Hepatocyte (in vitro differentiated cells): ENCODE measurements around the gene PLTP.

Experiments
- EZH2 ChIP-seq: fragments of 200-600 bp; sonication (generic); IDR thresholded peaks from 2 replicates; pipeline ENCODE4 v1.6.1; 2016; ENCODE audit warnings: antibody characterized with exemption, mild to moderate bottlenecking, borderline replicate concordance
- EZH2phosphoT487 ChIP-seq: fragments of 200-600 bp; sonication (generic); IDR thresholded peaks from one replicate; pipeline ENCODE4 v1.6.1; 2018; ENCODE audit warnings: antibody characterized with exemption, mild to moderate bottlenecking, low read depth, moderate library complexity; ENCODE audit not compliant: unreplicated experiment, severe bottlenecking
- TF ChIP-seq, protein P1 (sequence below): fragments of 200-600 bp; sonication (generic); IDR thresholded peaks from 2 replicates; pipeline ENCODE4 v1.5.1; 2016; ENCODE audit warnings: antibody characterized with exemption, mild to moderate bottlenecking; ENCODE audit not compliant: poor library complexity

GRCh38 chr20:45918779-45919537 is 7.0 kb upstream of the PLTP start:
- TF ChIP-seq, protein P1, sequence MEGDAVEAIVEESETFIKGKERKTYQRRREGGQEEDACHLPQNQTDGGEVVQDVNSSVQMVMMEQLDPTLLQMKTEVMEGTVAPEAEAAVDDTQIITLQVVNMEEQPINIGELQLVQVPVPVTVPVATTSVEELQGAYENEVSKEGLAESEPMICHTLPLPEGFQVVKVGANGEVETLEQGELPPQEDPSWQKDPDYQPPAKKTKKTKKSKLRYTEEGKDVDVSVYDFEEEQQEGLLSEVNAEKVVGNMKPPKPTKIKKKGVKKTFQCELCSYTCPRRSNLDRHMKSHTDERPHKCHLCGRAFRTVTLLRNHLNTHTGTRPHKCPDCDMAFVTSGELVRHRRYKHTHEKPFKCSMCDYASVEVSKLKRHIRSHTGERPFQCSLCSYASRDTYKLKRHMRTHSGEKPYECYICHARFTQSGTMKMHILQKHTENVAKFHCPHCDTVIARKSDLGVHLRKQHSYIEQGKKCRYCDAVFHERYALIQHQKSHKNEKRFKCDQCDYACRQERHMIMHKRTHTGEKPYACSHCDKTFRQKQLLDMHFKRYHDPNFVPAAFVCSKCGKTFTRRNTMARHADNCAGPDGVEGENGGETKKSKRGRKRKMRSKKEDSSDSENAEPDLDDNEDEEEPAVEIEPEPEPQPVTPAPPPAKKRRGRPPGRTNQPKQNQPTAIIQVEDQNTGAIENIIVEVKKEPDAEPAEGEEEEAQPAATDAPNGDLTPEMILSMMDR, result no peak
- no peak for TF ChIP-seq EZH2phosphoT487
- TF ChIP-seq EZH2, result no peak
